ENCODE data around the gene ANTXR1.

DNA sequence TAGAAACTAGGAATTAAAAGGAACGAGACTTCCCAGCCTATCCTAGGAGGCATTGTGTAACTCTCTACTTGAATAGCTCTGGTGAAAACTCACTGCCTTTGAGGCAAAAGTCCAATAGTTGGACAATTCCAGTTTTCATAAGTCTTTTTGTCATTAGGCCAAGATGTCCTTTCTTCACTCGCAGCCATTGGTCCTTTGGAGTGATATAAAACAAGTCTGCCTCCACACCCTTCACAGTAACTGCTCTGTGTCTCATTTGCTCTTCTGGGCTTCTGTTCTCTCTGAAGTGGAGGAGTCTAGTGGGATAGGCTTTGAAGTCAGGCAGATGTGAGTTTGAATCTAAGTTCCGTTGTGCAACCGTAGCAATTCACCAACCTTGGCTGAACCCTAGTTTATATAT is 28.2 kb downstream of the ANTXR1 start:
- TF ChIP-seq GLIS3 (CRISPR knock-in tag; IDR thresholded peaks at IDR 0.05) (no peak), SNAI2 (CRISPR knock-in tag; IDR thresholded peaks at IDR 0.05) (no peak), CSDC2 (CRISPR knock-in tag; IDR thresholded peaks at IDR 0.05) (no peak), CSRNP3 (CRISPR knock-in tag; IDR thresholded peaks at IDR 0.05) (no peak), ZFP3 (CRISPR knock-in tag; IDR thresholded peaks at IDR 0.05) (no peak), RARB (CRISPR knock-in tag; IDR thresholded peaks at IDR 0.05) (no peak), ZNF565 (CRISPR knock-in tag; conservative IDR thresholded peaks at IDR 0.05; ENCODE audit: low read depth) (no peak)
- TF ChIP-seq, protein P1, sequence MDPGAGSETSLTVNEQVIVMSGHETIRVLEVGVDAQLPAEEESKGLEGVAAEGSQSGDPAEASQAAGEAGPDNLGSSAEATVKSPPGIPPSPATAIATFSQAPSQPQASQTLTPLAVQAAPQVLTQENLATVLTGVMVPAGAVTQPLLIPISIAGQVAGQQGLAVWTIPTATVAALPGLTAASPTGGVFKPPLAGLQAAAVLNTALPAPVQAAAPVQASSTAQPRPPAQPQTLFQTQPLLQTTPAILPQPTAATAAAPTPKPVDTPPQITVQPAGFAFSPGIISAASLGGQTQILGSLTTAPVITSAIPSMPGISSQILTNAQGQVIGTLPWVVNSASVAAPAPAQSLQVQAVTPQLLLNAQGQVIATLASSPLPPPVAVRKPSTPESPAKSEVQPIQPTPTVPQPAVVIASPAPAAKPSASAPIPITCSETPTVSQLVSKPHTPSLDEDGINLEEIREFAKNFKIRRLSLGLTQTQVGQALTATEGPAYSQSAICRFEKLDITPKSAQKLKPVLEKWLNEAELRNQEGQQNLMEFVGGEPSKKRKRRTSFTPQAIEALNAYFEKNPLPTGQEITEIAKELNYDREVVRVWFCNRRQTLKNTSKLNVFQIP (CRISPR knock-in tag; IDR thresholded peaks at IDR 0.05; ENCODE audit: borderline replicate concordance, low read depth), result no peak
- TF ChIP-seq, protein P2, sequence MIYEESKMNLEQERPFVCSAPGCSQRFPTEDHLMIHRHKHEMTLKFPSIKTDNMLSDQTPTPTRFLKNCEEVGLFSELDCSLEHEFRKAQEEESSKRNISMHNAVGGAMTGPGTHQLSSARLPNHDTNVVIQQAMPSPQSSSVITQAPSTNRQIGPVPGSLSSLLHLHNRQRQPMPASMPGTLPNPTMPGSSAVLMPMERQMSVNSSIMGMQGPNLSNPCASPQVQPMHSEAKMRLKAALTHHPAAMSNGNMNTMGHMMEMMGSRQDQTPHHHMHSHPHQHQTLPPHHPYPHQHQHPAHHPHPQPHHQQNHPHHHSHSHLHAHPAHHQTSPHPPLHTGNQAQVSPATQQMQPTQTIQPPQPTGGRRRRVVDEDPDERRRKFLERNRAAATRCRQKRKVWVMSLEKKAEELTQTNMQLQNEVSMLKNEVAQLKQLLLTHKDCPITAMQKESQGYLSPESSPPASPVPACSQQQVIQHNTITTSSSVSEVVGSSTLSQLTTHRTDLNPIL (CRISPR knock-in tag; IDR thresholded peaks at IDR 0.05; ENCODE audit: low read depth), result no peak
